ENCODE measurements around the gene LOXL4. TPM values are rescaled to one million over a fixed set of nuclear protein-coding genes. Genes with fewer than 3 reads are reported as not detected.

Gene LOXL4
- total and polyA plus RNA-seq, 4 experiments from 2014 or later = 0.10 TPM; not detected in 3

DNA sequence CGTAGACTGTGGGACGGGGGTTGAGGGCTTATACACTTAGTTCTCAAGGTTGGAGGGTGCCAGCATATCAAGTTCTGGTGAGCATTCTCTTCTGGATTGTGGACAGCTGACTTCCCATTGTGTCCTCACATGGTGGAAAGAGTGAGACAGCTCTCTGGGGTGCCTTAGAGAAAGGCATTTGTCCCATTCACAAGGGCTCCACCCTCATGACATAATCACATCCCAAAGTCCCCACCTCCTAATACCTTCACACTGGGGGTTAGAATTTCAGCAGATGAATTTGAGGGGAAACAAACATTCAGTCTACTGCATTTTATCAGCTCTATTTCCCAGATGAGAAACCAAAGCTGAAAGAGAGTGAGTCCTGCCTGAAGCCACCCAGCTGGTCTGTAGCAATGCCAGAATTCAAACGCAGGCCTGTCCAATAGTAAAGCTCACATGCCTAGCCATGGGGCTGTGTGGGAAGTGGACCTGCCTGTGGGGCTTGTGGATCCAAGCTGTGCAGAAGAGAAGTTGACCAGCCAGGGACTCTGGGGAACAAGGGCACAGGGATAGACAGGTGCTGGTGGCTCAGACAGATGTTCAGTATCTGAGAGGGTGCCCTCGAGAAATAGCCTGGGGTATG lies 34.9 kb upstream of the LOXL4 start:
- Histone ChIP-seq H3K36me3 (ENCODE audit: insufficient read depth, low read length) (no peaks in the 10 kb centered on the region), H3K27me3 (ENCODE audit: insufficient read depth, low read length) (no peaks in the 10 kb centered on the region), H3K4me1 (ENCODE audit: insufficient read depth, low read length) (no peaks in the 10 kb centered on the region), H3K9me3 (ENCODE audit: control insufficient read depth in 1 of 2, low read length in 2 of 2) (no peaks in the 10 kb centered on the region), H3K27ac (ENCODE audit: low read depth, low read length) (no peak overlapping the region), H3K4me3 (ENCODE audit: low read length in 2 of 2) (no peak overlapping the region)
- Mint-ChIP-seq H3K4me3 (no peak overlapping the region), H3K9me3 (peaks cover 0 to 6% (median 2%) of the 10 kb centered on the region in 8 donors), H3K36me3 (no peaks in the 10 kb centered on the region), H3K4me1 (no peaks in the 10 kb centered on the region), H3K27me3 (peaks cover 21 to 23% of the 10 kb centered on the region in 2 donors), H3K27ac (no peak overlapping the region)
- ChIA-PET POLR2A (ENCODE audit: partially characterized antibody) (no interaction called here), CTCF (ENCODE audit: partially characterized antibody) (interaction anchor here (1.5 kb wide), 1 partner anchor 10 kb away, joined by 4 read pairs; no protein-coding TSS in a partner anchor)
- intact Hi-C loops (cut with micrococcal nuclease) = no loop called here
- no peak for DNase-seq

DNA sequence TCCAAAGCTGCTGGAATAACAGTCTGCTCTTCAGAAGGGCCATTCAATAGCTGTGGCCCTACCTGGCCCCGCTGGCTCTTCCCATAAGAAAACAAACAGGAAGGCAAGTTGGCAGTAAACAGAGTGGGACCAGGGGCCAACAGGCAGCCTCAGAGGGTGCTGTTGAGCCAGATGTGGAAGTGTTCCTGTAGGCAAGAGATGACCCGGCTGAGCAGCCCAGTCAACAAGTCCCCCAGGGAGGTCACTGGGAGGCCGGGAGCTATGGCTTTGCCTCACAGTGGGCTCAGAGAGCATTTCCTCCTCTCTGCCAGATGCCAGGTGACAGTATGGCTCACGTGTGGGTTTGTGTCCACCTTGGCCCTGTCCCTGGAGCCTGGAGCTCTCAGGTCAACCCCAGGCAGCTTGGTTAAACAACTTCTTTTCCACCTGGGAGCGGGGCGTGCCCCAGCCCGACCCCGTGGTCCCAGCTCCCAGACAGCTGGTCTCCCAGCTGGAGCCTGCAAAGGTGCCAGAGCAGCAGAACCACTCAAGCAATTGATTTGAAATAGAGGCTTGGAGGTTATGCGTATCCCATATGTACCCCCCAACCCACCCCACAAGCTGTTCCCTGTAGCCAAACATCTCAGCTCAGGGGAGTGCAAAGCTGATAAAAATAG lies 33.8 kb upstream of the LOXL4 start:
- no peaks in the 10 kb centered on the region for H3K4me1 Mint-ChIP-seq
- ChIA-PET POLR2A (ENCODE audit: partially characterized antibody) (no interaction called here), CTCF (ENCODE audit: partially characterized antibody) (interaction anchor here (1.5 kb wide), 1 partner anchor 9 kb away, joined by 4 read pairs; no protein-coding TSS in a partner anchor)
- Histone ChIP-seq H3K36me3 (ENCODE audit: insufficient read depth, low read length) (no peaks in the 10 kb centered on the region), H3K4me1 (ENCODE audit: insufficient read depth, low read length) (no peaks in the 10 kb centered on the region), H3K27ac (ENCODE audit: low read depth, low read length) (no peak overlapping the region), H3K27me3 (ENCODE audit: insufficient read depth, low read length) (no peaks in the 10 kb centered on the region), H3K9me3 (ENCODE audit: control insufficient read depth in 1 of 2, low read length in 2 of 2) (no peaks in the 10 kb centered on the region), H3K4me3 (ENCODE audit: low read length in 2 of 2) (no peak overlapping the region)
- H3K27me3 Mint-ChIP-seq = peaks cover 23 to 24% of the 10 kb centered on the region in 2 donors
- H3K9me3 Mint-ChIP-seq = peaks cover 0 to 4% (median 2%) of the 10 kb centered on the region in 8 donors
- DNase-seq = no peak
- H3K36me3 Mint-ChIP-seq = no peaks in the 10 kb centered on the region
- no peak overlapping the region for H3K4me3 Mint-ChIP-seq
- intact Hi-C loops (cut with micrococcal nuclease) = no loop called here
- no peak overlapping the region for H3K27ac Mint-ChIP-seq

DNA sequence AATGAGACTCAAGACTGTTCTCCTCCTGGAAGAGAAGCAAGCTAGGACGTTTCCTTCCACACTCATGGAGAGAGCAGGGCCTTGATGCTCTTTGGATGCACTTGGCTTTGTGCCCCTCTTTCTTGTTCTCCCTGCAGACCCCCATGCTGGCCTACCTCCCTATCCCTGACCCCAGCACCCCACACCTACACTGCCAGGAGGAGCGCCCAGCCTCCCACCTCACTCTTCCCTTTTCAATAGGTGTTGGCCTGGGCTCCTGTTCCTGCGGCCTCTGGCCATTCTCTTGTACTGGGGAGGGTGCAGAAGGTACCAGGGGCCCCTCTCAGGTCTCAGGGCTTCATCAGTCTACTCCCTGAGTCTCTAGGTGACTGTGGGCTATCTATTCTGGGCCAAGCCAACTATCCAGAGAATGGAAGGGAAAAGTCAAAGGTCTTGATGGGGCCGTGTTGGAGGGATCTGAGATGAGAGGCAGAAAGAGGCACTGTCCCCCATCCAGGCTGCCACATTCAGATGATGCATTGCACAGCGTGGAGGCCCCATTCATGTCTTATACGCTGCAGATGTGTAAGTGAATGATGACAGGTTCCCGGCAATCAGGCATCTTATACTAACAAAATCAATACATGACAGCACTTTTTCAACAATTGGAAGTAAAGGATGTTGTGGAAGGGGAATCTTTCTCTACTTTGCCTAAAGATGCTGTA lies 32.7 kb upstream of the LOXL4 start:
- Histone ChIP-seq H3K4me1 (ENCODE audit: insufficient read depth, low read length) (no peaks in the 10 kb centered on the region), H3K36me3 (ENCODE audit: insufficient read depth, low read length) (no peaks in the 10 kb centered on the region), H3K27me3 (ENCODE audit: insufficient read depth, low read length) (no peaks in the 10 kb centered on the region), H3K27ac (ENCODE audit: low read depth, low read length) (no peak overlapping the region), H3K9me3 (ENCODE audit: control insufficient read depth in 1 of 2, low read length in 2 of 2) (no peaks in the 10 kb centered on the region), H3K4me3 (ENCODE audit: low read length in 2 of 2) (no peak overlapping the region)
- H3K4me1 Mint-ChIP-seq = no peaks in the 10 kb centered on the region
- H3K36me3 Mint-ChIP-seq = no peaks in the 10 kb centered on the region
- POLR2A ChIA-PET (ENCODE audit: partially characterized antibody) = no interaction called here
- no peak for DNase-seq
- intact Hi-C loops (cut with micrococcal nuclease) = no loop called here
- H3K27ac Mint-ChIP-seq = no peak overlapping the region
- CTCF ChIA-PET (ENCODE audit: partially characterized antibody) = no interaction called here
- no peak overlapping the region for H3K4me3 Mint-ChIP-seq
- peaks cover 17 to 23% of the 10 kb centered on the region in 2 donors for H3K27me3 Mint-ChIP-seq
- H3K9me3 Mint-ChIP-seq = peaks cover 0 to 1% (median 0%) of the 10 kb centered on the region in 8 donors

DNA sequence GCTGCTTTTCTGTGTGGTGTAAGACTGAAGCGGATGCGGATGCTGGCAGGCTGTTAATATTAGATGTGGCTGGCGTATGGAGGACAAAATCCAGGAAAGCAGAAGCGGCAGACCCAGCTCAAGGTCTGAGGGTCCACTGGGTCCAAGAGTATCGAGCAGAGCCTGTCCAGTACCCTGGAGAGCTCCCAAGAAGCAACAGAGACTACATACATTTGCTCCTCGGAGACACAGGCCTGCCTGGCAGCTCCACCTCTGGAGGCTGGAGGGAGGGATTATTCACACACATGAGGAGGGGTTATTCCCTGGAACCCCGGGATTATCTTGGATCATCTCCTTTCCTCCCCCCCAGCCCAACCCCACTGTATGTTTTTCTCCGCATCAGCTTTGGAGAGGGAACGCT lies 31.3 kb upstream of the LOXL4 start:
- Histone ChIP-seq H3K36me3 (ENCODE audit: insufficient read depth, low read length) (no peaks in the 10 kb centered on the region), H3K9me3 (ENCODE audit: control insufficient read depth in 1 of 2, low read length in 2 of 2) (no peaks in the 10 kb centered on the region), H3K4me3 (ENCODE audit: low read length in 2 of 2) (no peak overlapping the region), H3K4me1 (ENCODE audit: insufficient read depth, low read length) (no peaks in the 10 kb centered on the region), H3K27me3 (ENCODE audit: insufficient read depth, low read length) (no peaks in the 10 kb centered on the region), H3K27ac (ENCODE audit: low read depth, low read length) (no peak overlapping the region)
- H3K4me1 Mint-ChIP-seq = no peaks in the 10 kb centered on the region
- intact Hi-C loops (cut with micrococcal nuclease) = no loop called here
- H3K27ac Mint-ChIP-seq = no peak overlapping the region
- H3K9me3 Mint-ChIP-seq = no peaks in the 10 kb centered on the region
- H3K36me3 Mint-ChIP-seq = no peaks in the 10 kb centered on the region
- no peak for DNase-seq
- POLR2A ChIA-PET (ENCODE audit: partially characterized antibody) = no interaction called here
- CTCF ChIA-PET (ENCODE audit: partially characterized antibody) = interaction anchor here (1.9 kb wide), 1 partner anchor 10 kb away, joined by 4 read pairs; no protein-coding TSS in a partner anchor
- H3K4me3 Mint-ChIP-seq = no peak overlapping the region
- H3K27me3 Mint-ChIP-seq = peaks cover 16 to 17% of the 10 kb centered on the region in 2 donors

DNA sequence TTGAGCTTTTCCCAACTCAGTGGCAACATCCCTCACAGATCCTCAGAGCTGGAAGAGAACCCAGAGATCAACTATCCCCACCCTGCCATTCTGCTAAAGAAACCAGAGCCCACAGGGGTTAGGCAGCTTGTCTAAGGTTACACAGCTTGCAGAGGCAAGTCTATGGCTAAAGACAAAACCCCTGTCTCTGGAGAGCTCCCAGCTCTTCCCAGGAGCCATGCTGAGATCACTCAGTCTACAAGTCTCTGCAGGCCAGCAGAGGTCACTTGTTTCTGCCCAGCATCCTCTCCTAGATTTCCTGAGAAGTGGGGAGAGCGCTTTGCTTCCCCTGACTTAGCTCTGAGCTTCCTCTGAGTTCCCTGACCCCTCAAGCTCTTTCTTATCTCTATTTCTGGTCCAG lies 28.5 kb upstream of the LOXL4 start:
- Mint-ChIP-seq H3K9me3 (no peaks in the 10 kb centered on the region), H3K36me3 (no peaks in the 10 kb centered on the region), H3K4me3 (no peak overlapping the region), H3K27me3 (peaks cover 17 to 18% of the 10 kb centered on the region in 2 donors), H3K4me1 (no peaks in the 10 kb centered on the region), H3K27ac (no peak overlapping the region)
- no peak overlapping the region for H3K4me3 ChIP-seq (ENCODE audit: low read length in 2 of 2)
- H3K27me3 ChIP-seq (ENCODE audit: insufficient read depth, low read length) = no peaks in the 10 kb centered on the region
- H3K27ac ChIP-seq (ENCODE audit: low read depth, low read length) = no peak overlapping the region
- intact Hi-C loops (cut with micrococcal nuclease) = no loop called here
- ChIA-PET CTCF (ENCODE audit: partially characterized antibody) (interaction anchor here (1.7 kb wide), 1 partner anchor 13 kb away, joined by 4 read pairs; no protein-coding TSS in a partner anchor), POLR2A (ENCODE audit: partially characterized antibody) (no interaction called here)
- no peaks in the 10 kb centered on the region for H3K4me1 ChIP-seq (ENCODE audit: insufficient read depth, low read length)
- DNase-seq = no peak
- H3K36me3 ChIP-seq (ENCODE audit: insufficient read depth, low read length) = no peaks in the 10 kb centered on the region
- no peaks in the 10 kb centered on the region for H3K9me3 ChIP-seq (ENCODE audit: control insufficient read depth in 1 of 2, low read length in 2 of 2)

DNA sequence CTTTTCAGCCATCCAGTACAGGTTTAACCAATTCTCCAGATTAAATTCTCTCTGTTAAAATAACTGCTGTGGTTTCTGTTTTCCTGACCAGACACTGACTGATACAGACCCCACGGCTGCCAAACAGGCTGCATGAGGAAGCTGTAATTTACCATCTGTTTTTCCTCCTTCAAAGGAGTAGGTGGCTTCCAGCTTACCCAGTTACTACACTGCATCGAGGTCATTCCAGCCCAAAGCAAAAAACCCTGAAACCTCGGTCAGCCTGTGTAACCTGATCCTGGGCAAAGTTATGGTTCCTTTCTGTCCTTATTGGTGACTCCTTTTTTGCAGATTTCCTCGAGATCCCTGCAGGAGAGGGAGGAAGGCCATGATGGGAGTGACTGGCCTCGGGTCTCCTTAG lies 27.9 kb upstream of the LOXL4 start:
- intact Hi-C loops (cut with micrococcal nuclease) = no loop called here
- H3K36me3 Mint-ChIP-seq = no peaks in the 10 kb centered on the region
- no peak overlapping the region for H3K27ac ChIP-seq (ENCODE audit: low read depth, low read length)

DNA sequence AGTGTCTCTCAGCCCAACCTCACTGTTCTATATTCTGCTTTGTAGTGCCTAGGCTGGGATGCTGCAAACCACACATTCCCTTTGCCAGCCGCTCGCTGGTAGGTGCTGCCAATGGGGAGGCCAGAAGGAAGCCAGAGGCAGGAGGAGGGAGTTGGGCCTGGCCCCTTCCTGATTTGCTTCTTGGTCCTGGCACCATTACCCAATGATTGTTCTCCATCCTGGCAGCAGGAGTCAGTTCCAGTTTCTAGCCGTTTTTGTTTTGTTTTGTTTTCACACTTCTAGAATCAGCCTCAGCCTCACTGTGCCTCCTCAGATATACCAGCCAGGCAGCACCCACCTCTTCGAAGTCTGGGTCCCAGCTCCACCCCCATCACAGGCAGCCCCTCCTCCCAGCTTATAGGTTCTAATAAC lies 27.4 kb upstream of the LOXL4 start:
- Histone ChIP-seq H3K4me1 (ENCODE audit: insufficient read depth, low read length) (no peaks in the 10 kb centered on the region), H3K4me3 (ENCODE audit: low read length in 2 of 2) (no peak overlapping the region), H3K9me3 (ENCODE audit: control insufficient read depth in 1 of 2, low read length in 2 of 2) (no peaks in the 10 kb centered on the region), H3K36me3 (ENCODE audit: insufficient read depth, low read length) (no peaks in the 10 kb centered on the region), H3K27ac (ENCODE audit: low read depth, low read length) (no peak overlapping the region), H3K27me3 (ENCODE audit: insufficient read depth, low read length) (no peaks in the 10 kb centered on the region)
- DNase-seq = no peak
- POLR2A ChIA-PET (ENCODE audit: partially characterized antibody) = no interaction called here
- H3K27me3 Mint-ChIP-seq = peaks cover 11 to 18% of the 10 kb centered on the region in 2 donors
- H3K27ac Mint-ChIP-seq = no peak overlapping the region
- H3K9me3 Mint-ChIP-seq = no peaks in the 10 kb centered on the region
- intact Hi-C loops (cut with micrococcal nuclease) = no loop called here
- H3K4me1 Mint-ChIP-seq = no peaks in the 10 kb centered on the region
- no peaks in the 10 kb centered on the region for H3K36me3 Mint-ChIP-seq
- CTCF ChIA-PET (ENCODE audit: partially characterized antibody) = no interaction called here
- no peak overlapping the region for H3K4me3 Mint-ChIP-seq

More for the DNA sequence above, 27.9 kb upstream of the LOXL4 start:
- Histone ChIP-seq H3K36me3 (ENCODE audit: insufficient read depth, low read length) (no peaks in the 10 kb centered on the region), H3K27me3 (ENCODE audit: insufficient read depth, low read length) (no peaks in the 10 kb centered on the region), H3K4me1 (ENCODE audit: insufficient read depth, low read length) (no peaks in the 10 kb centered on the region), H3K4me3 (ENCODE audit: low read length in 2 of 2) (no peak overlapping the region), H3K9me3 (ENCODE audit: control insufficient read depth in 1 of 2, low read length in 2 of 2) (no peaks in the 10 kb centered on the region)
- Mint-ChIP-seq H3K4me1 (no peaks in the 10 kb centered on the region), H3K9me3 (no peaks in the 10 kb centered on the region), H3K27ac (no peak overlapping the region), H3K27me3 (peaks cover 13 to 18% of the 10 kb centered on the region in 2 donors), H3K4me3 (no peak overlapping the region)
- DNase-seq = no peak
- ChIA-PET POLR2A (ENCODE audit: partially characterized antibody) (no interaction called here), CTCF (ENCODE audit: partially characterized antibody) (interaction anchor here (1.7 kb wide), 1 partner anchor 13 kb away, joined by 4 read pairs; no protein-coding TSS in a partner anchor)

All from CD4-positive, alpha-beta memory T cell (primary cell).